ENCODE data around the gene ABCC10.

- TF ChIP-seq NPAS2 (CRISPR knock-in tag; IDR thresholded peaks at IDR 0.05; ENCODE audit: borderline replicate concordance) (no peak), RAD21 (conservative IDR thresholded peaks at IDR 0.05 in 1 of 2, IDR thresholded peaks at IDR 0.05 in 1 of 2) (0 out of 5 replicates have a peak, but pooled peaks of 1 of the 2 experiments have one; percentile 6), CTCF (IDR thresholded peaks at IDR 0.05) (peak; percentile 38; the same call in 2 of the 3 replicates), HOXA7 (CRISPR knock-in tag; IDR thresholded peaks at IDR 0.05) (no peak), ESRRA (IDR thresholded peaks at IDR 0.05; ENCODE audit: borderline replicate concordance, low read length) (no peak), RFX5 (IDR thresholded peaks at IDR 0.05) (no peak), BHLHE40 (IDR thresholded peaks at IDR 0.05; ENCODE audit: low read depth, low read length) (no peak), REST (IDR thresholded peaks at IDR 0.05) (no peak)
Observed at GRCh38 chr6:43457643-43458042, 30.3 kb downstream of the ABCC10 start.
